T-helper 1 cell treated with Interleukin-12 subunit alpha and Interleukin-12 subunit beta and Interleukin-4 antibody, amounts not matched to agents 30 μg/mL and 1 μg/mL, for 36 hours (primary cell): ENCODE results near the gene KIF3A.

Source experiments
- H3K27ac Mint-ChIP-seq: one replicate; pipeline ENCODE4 v1.8.0; 2021; ENCODE audit warnings: mild to moderate bottlenecking, mixed read lengths
- H3K27me3 Mint-ChIP-seq: one replicate; pipeline ENCODE4 v1.8.0; 2021; ENCODE audit warnings: low read depth, mixed read lengths
- H3K36me3 Mint-ChIP-seq: one replicate; pipeline ENCODE4 v1.8.0; 2021; ENCODE audit warnings: low read depth, mixed read lengths
- H3K4me1 Mint-ChIP-seq: one replicate; pipeline ENCODE4 v1.8.0; 2021; ENCODE audit warnings: low read depth, mixed read lengths
- H3K4me3 Mint-ChIP-seq: one replicate; pipeline ENCODE4 v1.8.0; 2021; ENCODE audit warnings: mild to moderate bottlenecking, moderate library complexity, mixed read lengths
- H3K9me3 Mint-ChIP-seq: one replicate; pipeline ENCODE4 v1.8.0; 2021; ENCODE audit warnings: mixed read lengths

The KIF3A gene

GRCh38 chr5:132764051-132764450, 26.7 kb upstream of the KIF3A start:
- Mint-ChIP-seq H3K27me3 (no peaks in the 10 kb centered on the region), H3K36me3 (peaks cover 13% of the 10 kb centered on the region), H3K4me3 (no peak overlapping the region), H3K27ac (no peak overlapping the region), H3K9me3 (no peaks in the 10 kb centered on the region), H3K4me1 (peaks cover 10% of the 10 kb centered on the region)

DNA sequence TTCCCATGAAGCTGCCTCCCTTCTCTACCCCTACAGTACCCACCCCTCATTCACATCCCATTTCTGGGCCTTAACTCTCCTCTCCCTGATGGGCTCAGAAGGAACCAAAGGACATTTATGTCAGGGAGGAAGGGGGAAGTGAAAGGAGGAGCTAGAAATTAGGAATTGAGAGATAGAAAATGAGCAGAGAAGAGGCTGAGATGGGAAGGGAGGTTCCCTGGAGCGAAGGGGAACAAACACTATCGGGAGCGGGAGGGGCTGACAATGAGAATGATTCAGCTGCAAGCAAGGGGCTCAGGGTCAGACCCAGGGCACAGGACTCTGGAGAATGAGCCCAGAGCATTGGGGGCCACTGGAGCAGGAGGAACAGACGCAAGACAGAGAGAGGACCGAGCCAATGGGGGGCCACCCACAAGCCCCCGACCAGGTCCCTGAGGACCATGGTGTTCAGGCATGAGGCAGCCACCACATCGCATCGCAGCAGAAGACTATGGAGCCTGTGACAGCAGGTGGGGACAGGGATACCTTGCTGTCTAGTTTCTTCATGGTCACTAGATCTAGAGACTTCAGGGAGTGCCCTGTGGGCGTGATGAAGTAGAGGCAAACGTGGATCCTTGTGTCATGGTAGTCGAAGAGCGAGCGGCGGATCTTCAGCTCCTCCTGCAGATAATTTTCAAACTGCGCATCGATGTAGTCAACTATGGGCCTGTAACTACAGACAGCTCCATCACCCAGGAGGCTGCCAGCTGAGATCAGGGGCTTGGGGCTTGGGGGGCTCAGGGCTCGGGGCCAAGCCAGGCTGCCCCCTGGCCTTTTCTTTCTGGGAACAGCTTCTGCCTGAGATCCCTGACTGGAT, 26.1 kb upstream of the KIF3A start:
- H3K4me1 Mint-ChIP-seq = peaks cover 8% of the 10 kb centered on the region
- no peak overlapping the region for H3K4me3 Mint-ChIP-seq
- H3K36me3 Mint-ChIP-seq = peaks cover 14% of the 10 kb centered on the region
- no peak overlapping the region for H3K27ac Mint-ChIP-seq
- no peaks in the 10 kb centered on the region for H3K9me3 Mint-ChIP-seq
- H3K27me3 Mint-ChIP-seq = no peaks in the 10 kb centered on the region

- no peak overlapping the region for H3K4me3 Mint-ChIP-seq
- no peaks in the 10 kb centered on the region for H3K9me3 Mint-ChIP-seq
- H3K4me1 Mint-ChIP-seq = peaks cover 3% of the 10 kb centered on the region
- peaks cover 14% of the 10 kb centered on the region for H3K36me3 Mint-ChIP-seq
- no peak overlapping the region for H3K27ac Mint-ChIP-seq
- H3K27me3 Mint-ChIP-seq = no peaks in the 10 kb centered on the region
Observed at GRCh38 chr5:132762246-132763000, 25.1 kb upstream of the KIF3A start.

DNA sequence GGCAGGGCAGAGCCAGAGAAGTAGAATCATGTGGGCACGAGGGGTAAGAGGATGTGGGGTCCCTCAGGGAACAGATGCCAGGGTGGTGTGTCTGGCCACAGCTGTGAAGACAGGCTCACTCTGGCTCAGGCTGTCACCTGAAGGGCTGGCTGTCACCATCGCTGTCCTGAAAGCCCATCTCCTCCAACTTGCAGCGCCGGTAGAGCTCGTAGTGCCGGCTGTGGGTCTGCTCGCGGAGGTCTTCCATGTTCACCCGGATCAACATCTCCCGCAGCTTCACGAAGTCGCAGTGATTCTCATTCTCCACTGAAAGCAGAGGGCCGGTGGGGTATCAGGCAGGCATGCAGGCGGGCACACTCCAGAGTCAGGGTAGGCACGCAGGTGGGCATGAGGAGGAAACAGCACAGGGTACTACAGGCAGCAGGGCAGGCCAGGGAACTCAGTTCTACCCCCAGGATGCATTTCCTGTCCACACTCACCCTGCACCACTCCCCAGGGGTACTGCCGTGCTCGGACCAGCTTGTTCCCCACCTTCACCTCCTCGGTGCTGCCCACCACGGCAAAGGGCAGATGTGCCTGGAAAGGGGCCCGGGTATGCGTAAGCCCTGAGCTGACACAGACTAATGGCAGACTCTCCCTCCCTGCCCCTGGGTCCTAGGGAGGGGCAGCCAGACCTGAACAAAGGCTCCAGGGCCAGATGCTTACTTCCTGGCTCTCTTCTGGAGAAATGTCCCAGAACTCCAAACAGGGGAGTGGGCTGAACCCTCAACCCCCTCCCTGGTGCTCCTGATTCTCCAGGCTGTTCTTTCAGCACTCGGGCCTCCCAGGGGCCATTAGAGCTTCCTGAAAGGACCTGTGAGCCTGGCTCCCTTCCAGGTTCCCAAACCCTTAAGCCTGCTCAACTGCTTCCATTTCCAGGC, 24.2 kb upstream of the KIF3A start:
- H3K4me3 Mint-ChIP-seq = no peak overlapping the region
- H3K4me1 Mint-ChIP-seq = peaks cover 2% of the 10 kb centered on the region
- H3K36me3 Mint-ChIP-seq = peaks cover 14% of the 10 kb centered on the region
- no peak overlapping the region for H3K27ac Mint-ChIP-seq
- H3K27me3 Mint-ChIP-seq = no peaks in the 10 kb centered on the region
- H3K9me3 Mint-ChIP-seq = no peaks in the 10 kb centered on the region

GRCh38 chr5:132760601-132761317, 23.4 kb upstream of the KIF3A start:
- Mint-ChIP-seq H3K27me3 (no peaks in the 10 kb centered on the region), H3K4me3 (no peak overlapping the region), H3K36me3 (peaks cover 17% of the 10 kb centered on the region), H3K9me3 (no peaks in the 10 kb centered on the region), H3K27ac (peak overlapping the region; percentile 12), H3K4me1 (peaks cover 2% of the 10 kb centered on the region)

GRCh38 chr5:132760049-132760420, 22.7 kb upstream of the KIF3A start:
- H3K9me3 Mint-ChIP-seq = no peaks in the 10 kb centered on the region
- H3K4me1 Mint-ChIP-seq = peaks cover 5% of the 10 kb centered on the region
- no peak overlapping the region for H3K27ac Mint-ChIP-seq
- peaks cover 17% of the 10 kb centered on the region for H3K36me3 Mint-ChIP-seq
- no peak overlapping the region for H3K4me3 Mint-ChIP-seq
- no peaks in the 10 kb centered on the region for H3K27me3 Mint-ChIP-seq

GRCh38 chr5:132759114-132760048, 22.0 kb upstream of the KIF3A start:
- H3K36me3 Mint-ChIP-seq = peaks cover 17% of the 10 kb centered on the region
- H3K27ac Mint-ChIP-seq = no peak overlapping the region
- H3K27me3 Mint-ChIP-seq = no peaks in the 10 kb centered on the region
- H3K4me1 Mint-ChIP-seq = peaks cover 11% of the 10 kb centered on the region
- no peaks in the 10 kb centered on the region for H3K9me3 Mint-ChIP-seq
- no peak overlapping the region for H3K4me3 Mint-ChIP-seq

DNA sequence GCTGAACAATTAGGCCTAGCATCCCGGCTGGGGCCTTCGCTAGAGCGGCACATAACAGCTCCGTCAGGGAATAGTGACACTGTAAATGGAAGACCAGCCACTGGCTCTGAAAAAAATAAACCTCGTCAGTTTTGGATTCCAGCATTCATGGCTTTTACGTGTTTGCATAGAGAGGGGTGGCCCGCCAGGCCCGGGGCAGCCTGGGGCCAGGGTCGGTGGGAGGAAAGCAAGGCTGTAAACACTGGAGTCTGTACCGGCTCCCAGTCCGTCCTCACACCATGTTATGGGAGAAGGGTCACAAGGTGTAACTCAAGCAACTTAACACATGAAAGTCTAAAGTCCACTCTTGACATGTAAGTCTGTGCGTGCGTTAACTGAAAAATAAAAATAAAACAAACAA, 21.1 kb upstream of the KIF3A start:
- Mint-ChIP-seq H3K9me3 (no peaks in the 10 kb centered on the region), H3K36me3 (peaks cover 17% of the 10 kb centered on the region)

GRCh38 chr5:132756542-132756941, 19.2 kb upstream of the KIF3A start:
- peaks cover 31% of the 10 kb centered on the region for H3K4me1 Mint-ChIP-seq
- H3K4me3 Mint-ChIP-seq = no peak overlapping the region
- H3K9me3 Mint-ChIP-seq = no peaks in the 10 kb centered on the region
- H3K36me3 Mint-ChIP-seq = peaks cover 23% of the 10 kb centered on the region
- H3K27ac Mint-ChIP-seq = no peak overlapping the region
- H3K27me3 Mint-ChIP-seq = no peaks in the 10 kb centered on the region

More for the DNA sequence above, 21.1 kb upstream of the KIF3A start:
- Mint-ChIP-seq H3K4me1 (peaks cover 15% of the 10 kb centered on the region), H3K27ac (no peak overlapping the region), H3K27me3 (no peaks in the 10 kb centered on the region), H3K4me3 (no peak overlapping the region)

DNA sequence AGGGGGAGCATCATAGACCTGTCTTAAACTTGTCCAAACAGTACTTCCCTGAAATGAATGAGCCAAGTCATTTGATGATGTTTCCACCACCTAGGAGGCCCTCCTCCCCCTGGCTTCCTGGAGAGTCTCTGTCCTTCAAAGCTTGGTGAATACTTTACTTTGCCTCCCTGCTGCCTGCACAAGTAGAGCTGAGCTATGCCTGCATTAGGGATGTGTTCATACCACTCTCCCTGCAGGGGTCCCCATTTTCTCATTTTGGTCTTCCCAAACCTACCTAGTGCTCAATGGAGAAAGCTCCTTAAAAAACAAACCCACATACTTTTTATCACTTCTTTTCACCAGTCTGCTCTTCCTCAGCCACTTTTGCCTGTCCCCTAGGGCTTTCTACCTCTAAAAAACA, 17.6 kb upstream of the KIF3A start:
- Mint-ChIP-seq H3K27me3 (no peaks in the 10 kb centered on the region), H3K27ac (peak overlapping the region; percentile 72), H3K4me3 (no peak overlapping the region), H3K4me1 (peaks cover 47% of the 10 kb centered on the region), H3K9me3 (no peaks in the 10 kb centered on the region), H3K36me3 (peaks cover 26% of the 10 kb centered on the region)

- Mint-ChIP-seq H3K9me3 (no peaks in the 10 kb centered on the region), H3K27me3 (no peaks in the 10 kb centered on the region), H3K4me3 (no peak overlapping the region), H3K36me3 (peaks cover 25% of the 10 kb centered on the region), H3K4me1 (peaks cover 53% of the 10 kb centered on the region), H3K27ac (no peak overlapping the region)
Observed at GRCh38 chr5:132754111-132754510, 16.8 kb upstream of the KIF3A start.

DNA sequence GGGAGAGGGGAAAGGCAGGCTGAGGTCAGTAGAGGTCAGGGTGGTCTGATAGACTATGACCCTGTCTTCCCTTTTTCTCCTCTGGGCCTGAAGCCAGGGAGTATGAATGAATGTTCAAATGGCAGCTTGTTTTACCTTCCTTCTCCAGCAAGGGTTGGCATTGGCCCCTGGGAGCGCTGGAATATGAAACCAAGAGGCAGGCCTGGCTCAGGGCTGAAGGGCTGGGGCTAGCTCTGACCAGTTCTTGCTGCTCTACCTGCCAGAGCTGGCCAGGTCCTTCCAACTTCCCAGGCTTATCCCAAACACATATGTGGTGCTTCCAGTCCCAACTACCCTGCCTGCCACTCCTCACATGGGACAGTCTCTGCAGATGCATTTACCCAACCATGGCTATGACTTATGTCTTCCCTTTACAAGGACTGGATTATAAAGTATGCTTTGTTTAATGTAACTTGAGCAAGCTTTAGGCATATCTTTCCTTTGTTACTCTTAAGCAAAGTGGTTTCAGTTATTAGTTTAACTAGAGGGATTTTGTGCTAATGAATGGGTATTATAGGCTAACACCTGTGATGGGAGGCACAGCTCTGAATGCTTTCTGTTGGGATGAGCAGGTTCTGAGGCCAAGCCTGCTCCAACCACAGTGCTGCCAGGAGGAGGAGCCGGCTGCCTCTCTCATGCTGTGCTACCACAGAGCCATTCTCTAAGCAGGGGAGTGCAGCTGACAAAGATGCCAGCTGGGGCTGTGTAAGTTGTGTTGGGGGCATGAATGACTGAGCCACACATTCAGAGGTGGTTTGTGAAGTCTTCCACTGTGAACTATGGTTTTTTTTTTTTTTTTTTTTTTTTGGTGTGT, 16.0 kb upstream of the KIF3A start:
- peaks cover 23% of the 10 kb centered on the region for H3K36me3 Mint-ChIP-seq
- H3K4me3 Mint-ChIP-seq = peak overlapping the region; percentile 7
- H3K27me3 Mint-ChIP-seq = no peaks in the 10 kb centered on the region
- peaks cover 56% of the 10 kb centered on the region for H3K4me1 Mint-ChIP-seq
- peak overlapping the region; percentile 71 for H3K27ac Mint-ChIP-seq
- no peaks in the 10 kb centered on the region for H3K9me3 Mint-ChIP-seq
